ENCODE measurements around the gene TAX1BP1.

TAX1BP1 gene

DNA sequence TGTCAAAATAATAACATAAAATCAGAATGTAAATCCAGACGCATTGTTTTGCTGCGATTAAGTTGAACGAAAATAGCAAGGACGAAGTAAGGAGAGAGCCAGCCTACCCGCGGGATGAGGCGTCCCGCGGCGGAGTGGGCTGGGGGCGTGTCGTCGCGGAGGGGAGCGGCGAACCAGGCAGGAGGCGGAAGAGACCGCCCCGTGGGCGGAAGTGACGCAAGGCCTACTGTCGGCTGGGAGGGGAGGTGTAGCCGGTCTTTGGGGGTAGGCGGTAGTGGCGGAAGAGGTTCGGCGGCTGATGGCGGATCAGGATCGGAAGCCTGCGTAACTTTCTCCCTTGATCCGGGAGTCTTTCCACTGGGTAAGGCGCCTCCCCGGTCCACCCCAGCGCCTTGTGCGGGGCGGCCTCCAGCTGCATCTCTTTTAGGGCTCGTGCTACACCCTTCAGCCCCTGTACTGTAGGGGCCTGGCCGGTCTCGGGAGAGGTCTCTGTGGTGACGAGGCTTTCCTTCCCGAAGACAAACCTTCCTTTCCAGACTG, at the start of gene TAX1BP1:
Gene TAX1BP1 (plus strand): TSS at position 254 of the 540 bp plus-strand sequence. CDS start 8,363 bp downstream, outside the sequence.
- DNase-seq, result peak; percentile 99
- in situ Hi-C loops (cut with HindIII; ENCODE audit: low pct_ligation_motif_present, low pct_unique_long_range_greater_than_20kb, low sequenced_read_pairs), result no loop called here

- no peak for DNase-seq
- in situ Hi-C loops (cut with HindIII; ENCODE audit: low pct_ligation_motif_present, low pct_unique_long_range_greater_than_20kb, low sequenced_read_pairs), result no loop called here
Measured at GRCh38 chr7:27690649-27691048, 49.3 kb upstream of the TAX1BP1 start.

- in situ Hi-C loops (cut with HindIII; ENCODE audit: low pct_ligation_motif_present, low pct_unique_long_range_greater_than_20kb, low sequenced_read_pairs), result no loop called here
- no peak for DNase-seq
Measured at GRCh38 chr7:27693794-27694193, 46.2 kb upstream of the TAX1BP1 start.

DNA sequence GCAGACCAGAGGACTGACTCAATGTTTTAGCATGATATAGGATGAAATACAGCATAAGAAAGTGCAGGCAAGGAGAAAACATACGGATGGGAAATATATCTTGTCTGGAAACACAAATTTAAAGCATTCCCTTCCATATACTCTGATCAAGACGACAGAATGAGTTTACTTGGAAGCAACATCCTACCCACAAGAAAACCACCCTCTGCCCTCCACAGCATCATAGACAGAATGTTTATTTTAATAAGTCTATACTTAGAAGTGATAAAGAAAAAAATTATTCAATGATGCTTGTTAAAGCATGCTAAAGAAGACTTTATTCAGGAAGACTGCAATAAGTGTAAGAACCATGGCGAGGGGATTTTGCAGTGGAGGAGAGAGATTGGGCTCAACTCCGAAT, 44.9 kb upstream of the TAX1BP1 start:
- in situ Hi-C loops (cut with HindIII; ENCODE audit: low pct_ligation_motif_present, low pct_unique_long_range_greater_than_20kb, low sequenced_read_pairs), result no loop called here
- DNase-seq, result no peak

DNA sequence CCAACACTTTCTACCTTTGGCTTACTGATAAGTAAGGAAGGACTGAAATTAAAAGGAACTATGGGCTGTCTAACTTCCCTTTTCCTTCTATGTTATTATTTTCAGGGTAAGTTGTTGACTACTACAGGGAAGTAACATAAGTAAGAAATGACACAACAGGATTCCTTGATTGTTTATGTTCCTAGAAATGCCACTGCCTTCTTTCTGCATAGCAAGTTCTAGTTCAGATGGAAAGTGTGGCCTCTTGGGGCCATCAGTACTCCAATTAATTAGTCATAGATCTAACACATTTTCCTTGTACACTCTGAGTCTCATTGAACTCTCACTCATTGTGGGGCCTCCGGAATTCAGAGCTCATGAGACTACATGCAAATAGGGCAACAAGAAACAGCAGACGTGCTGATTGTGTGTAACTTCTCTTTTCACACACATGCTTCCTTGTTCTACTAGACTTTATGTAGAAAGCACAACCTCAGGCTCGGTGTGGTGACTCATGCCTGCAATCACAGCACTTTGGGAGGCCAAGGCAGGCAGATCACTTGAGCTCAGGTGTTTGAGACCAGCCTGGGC, 42.0 kb upstream of the TAX1BP1 start:
- in situ Hi-C loops (cut with HindIII; ENCODE audit: low pct_ligation_motif_present, low pct_unique_long_range_greater_than_20kb, low sequenced_read_pairs), result no loop called here

DNA sequence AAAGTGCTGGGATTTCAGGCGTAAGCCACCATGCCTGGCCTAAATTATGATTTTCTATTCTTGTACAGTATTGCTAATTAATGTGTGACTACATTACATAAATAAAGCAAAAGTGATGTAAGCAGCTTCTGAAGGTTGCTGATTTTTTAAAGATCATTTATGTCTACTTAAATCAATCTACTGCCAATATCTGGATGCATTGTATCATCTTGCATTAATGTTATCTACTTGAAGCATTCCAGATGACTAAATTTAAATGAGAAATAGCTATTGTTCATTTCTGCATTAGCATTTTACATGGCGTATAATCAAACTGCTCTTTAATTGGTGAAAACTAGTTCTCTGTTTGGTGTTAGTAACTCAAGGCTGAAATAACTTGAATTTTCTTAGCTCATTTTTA, 40.2 kb upstream of the TAX1BP1 start:
- no peak for DNase-seq
- in situ Hi-C loops (cut with HindIII; ENCODE audit: low pct_ligation_motif_present, low pct_unique_long_range_greater_than_20kb, low sequenced_read_pairs), result no loop called here

More for the DNA sequence above, 42.0 kb upstream of the TAX1BP1 start:
- DNase-seq, result peak; percentile 22

DNA sequence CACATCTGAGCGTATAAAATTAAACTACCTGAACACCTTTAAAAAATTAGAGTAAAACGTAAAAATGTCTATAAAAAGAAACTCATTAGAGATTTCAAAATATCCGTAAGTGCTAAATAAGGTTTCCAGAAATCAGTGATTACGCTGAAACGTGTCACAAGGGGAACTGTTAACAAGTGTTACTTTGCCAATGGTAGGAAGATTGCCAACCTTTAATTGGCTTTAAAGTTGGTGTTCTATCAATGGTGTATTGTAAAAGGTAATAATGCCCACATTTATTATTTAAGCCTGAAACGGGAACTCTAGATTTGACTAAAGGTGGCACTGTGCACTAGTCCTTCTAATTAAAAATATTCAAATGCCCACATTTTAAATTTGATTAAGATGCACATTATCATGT, 39.5 kb upstream of the TAX1BP1 start:
- DNase-seq, result no peak

DNA sequence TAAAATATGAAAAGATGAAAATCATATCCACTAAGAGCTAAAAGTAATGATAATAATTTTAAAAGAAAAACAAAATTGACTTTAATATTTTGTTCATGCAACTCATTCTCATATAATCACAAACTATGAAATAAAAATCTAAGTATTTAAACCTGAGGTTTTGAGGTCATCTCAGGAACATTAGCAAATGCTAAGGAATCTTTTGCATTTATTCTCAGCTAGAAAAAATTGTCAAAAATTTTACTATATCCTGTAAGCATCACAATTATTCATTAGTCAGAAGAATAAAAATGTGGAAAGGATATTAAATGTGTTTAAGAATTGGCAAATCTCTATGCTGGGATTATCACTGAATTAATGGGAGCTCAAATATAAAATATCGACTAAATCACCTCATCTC, 36.8 kb upstream of the TAX1BP1 start:
- in situ Hi-C loops (cut with HindIII; ENCODE audit: low pct_ligation_motif_present, low pct_unique_long_range_greater_than_20kb, low sequenced_read_pairs), result no loop called here
- no peak for DNase-seq

More for the DNA sequence above, 39.5 kb upstream of the TAX1BP1 start:
- in situ Hi-C loops (cut with HindIII; ENCODE audit: low pct_ligation_motif_present, low pct_unique_long_range_greater_than_20kb, low sequenced_read_pairs), result no loop called here

DNA sequence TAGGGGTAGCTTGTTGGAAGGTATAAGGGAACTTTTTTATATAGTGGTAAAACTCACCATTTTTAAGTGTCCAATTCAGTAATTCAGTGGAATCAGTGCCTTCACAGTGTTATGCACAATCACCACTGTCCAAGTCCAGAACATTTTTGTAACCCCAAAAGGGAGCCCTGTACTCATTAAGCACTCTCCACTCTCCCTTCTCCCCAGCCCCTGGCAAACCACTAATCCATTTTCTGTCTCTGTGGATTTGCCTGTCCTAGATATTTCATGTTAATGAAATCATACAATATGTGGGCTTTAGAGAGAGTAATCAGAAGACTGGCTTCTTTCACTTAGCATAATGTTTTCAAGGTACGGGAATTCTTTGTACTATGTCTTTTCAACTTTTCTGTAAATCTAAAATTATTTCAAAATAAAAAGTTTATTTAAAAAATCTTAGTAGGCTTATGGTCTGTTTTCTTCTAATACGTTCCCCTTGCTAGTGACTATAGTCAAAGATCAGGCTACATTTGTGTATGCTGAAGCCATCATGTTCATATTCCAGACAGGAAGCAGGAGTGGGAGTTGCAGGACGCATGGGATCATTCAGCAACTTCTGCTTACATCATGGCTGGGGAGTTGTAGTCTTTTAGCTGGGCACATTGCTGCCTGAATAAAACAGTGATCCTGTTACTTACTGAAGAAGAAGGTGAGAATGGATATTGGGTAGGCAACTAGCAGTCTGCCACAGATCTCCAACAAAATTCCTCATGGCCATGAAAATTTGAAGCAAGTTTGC, 35.4 kb upstream of the TAX1BP1 start:
- in situ Hi-C loops (cut with HindIII; ENCODE audit: low pct_ligation_motif_present, low pct_unique_long_range_greater_than_20kb, low sequenced_read_pairs), result no loop called here
- no peak for DNase-seq

DNA sequence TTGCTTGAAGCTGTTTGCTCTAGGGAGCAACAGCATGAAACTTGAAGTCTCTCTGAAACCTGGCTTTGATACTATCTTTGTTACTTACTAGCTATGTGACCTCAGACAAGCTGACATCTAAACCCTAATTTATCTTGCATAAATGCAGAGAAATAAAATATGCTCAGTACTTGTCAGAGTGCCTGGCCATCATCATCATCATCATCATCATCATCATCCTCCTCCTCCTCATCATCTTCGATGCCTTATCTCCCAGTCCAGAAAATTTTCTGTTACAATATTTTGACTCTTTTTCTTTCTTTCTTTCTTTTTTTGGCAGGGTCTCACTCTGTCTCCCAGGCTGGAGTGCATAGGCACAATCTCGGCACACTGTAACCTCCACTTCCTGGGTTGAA, 34.8 kb upstream of the TAX1BP1 start:
- in situ Hi-C loops (cut with HindIII; ENCODE audit: low pct_ligation_motif_present, low pct_unique_long_range_greater_than_20kb, low sequenced_read_pairs), result no loop called here
- DNase-seq, result no peak

GRCh38 chr7:27708485-27708884, 31.5 kb upstream of the TAX1BP1 start:
- in situ Hi-C loops (cut with HindIII; ENCODE audit: low pct_ligation_motif_present, low pct_unique_long_range_greater_than_20kb, low sequenced_read_pairs), result no loop called here
- DNase-seq, result no peak

GRCh38 chr7:27709137-27710075, 30.6 kb upstream of the TAX1BP1 start:
- in situ Hi-C loops (cut with HindIII; ENCODE audit: low pct_ligation_motif_present, low pct_unique_long_range_greater_than_20kb, low sequenced_read_pairs), result no loop called here
- DNase-seq, result no peak

DNA sequence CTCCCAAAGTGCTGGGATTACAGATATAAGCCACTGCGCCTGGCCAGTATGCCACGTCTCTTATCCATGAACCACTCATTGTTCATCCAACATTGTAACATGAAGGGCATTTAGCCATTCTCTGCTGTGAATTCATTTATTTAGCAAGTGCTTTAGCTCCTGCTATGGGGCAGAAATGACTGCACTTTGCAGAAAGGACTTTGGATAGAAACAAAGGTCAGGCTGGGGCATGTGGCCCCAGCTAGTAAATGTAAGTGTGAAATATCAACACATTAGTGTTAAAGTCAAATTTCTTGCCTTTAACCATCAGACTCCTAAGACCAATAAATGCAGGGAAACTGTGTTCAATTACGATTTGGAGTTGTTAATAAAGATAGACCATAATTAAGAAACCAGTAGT, 27.7 kb upstream of the TAX1BP1 start:
- no peak for DNase-seq
- in situ Hi-C loops (cut with HindIII; ENCODE audit: low pct_ligation_motif_present, low pct_unique_long_range_greater_than_20kb, low sequenced_read_pairs), result no loop called here

GRCh38 chr7:27714831-27715444, 25.0 kb upstream of the TAX1BP1 start:
- in situ Hi-C loops (cut with HindIII; ENCODE audit: low pct_ligation_motif_present, low pct_unique_long_range_greater_than_20kb, low sequenced_read_pairs), result no loop called here

DNA sequence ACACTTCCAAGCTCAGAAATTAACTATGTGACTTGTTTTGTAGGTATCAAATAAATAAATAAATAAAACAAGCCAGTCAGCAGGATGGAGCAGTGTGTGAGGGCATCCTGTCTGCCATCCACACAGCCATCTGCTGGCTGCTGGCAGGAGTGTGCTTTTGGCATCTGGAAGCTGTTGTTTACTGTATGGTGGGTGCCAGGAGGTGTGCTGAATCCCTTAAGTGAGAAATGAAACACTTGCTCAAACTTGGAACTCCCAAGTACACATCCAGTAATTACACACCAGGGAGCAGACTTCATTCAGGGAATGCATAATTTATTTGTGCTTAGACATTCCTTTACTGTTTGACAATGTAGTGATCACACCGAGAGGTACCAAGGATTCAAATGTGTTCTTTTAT, 16.9 kb upstream of the TAX1BP1 start:
- DNase-seq, result peak; percentile 51
- in situ Hi-C loops (cut with HindIII; ENCODE audit: low pct_ligation_motif_present, low pct_unique_long_range_greater_than_20kb, low sequenced_read_pairs), result no loop called here

More at GRCh38 chr7:27714831-27715444, 25.0 kb upstream of the TAX1BP1 start:
- DNase-seq, result no peak

DNA sequence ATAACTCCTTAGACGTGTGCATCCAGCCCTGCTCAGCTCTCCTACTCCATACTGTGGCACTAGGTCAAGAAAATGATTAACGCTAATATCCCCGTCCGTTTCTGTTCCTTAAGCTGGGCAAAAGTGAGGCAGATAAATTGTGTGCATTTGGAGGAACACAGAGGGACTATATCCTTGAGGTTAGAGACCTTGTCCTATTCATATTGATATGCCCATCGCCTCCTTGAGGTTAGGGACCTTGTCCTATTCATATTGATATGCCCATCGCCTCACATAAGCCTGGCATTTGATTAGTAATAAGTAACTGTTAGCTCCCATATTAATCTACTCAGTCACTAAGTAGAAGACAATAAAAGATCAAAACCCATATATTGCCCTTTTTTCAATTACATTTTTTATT, 12.9 kb upstream of the TAX1BP1 start:
- no peak for DNase-seq
- in situ Hi-C loops (cut with HindIII; ENCODE audit: low pct_ligation_motif_present, low pct_unique_long_range_greater_than_20kb, low sequenced_read_pairs), result no loop called here

- in situ Hi-C loops (cut with HindIII; ENCODE audit: low pct_ligation_motif_present, low pct_unique_long_range_greater_than_20kb, low sequenced_read_pairs), result no loop called here
- DNase-seq, result no peak
Measured at GRCh38 chr7:27730112-27730511, 9.8 kb upstream of the TAX1BP1 start.

DNA sequence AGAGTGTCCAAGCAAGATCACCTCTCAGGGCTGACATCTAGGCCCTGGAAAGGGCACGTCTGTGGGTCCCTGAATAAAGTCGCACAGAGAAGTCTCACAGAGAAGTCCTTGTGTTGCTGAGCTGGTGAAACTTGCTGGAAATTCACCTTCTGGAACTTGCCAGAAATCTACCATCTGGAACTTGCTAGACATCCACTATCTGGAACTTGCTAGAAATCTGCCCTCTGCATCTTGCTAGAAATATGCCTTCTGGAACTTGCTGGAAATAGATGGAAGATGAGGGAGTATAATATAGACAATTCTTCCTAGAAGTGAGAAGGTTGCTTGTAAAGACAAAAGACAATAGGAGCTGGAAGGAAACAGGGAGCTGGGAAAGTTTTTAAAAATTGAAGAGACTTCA, 5.4 kb upstream of the TAX1BP1 start:
- in situ Hi-C loops (cut with HindIII; ENCODE audit: low pct_ligation_motif_present, low pct_unique_long_range_greater_than_20kb, low sequenced_read_pairs), result no loop called here
- no peak for DNase-seq

DNA sequence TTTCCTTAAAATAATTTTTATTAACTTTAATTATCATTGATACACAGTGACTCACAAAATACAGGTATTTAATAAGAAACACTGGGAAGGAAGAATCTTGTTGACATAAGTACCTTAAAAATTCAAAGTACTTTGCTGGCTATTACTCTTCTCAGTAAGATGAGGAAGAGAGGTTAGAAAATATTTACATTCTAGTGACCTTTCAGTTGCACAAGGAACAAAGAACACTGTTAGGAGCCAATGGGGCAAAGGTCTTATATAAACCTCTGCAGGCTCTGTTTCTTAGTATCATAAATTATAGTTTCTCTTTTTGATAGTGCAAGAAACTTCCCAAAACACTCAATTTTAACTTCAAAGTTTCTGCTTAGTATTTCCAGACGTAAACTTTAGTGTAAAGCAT, 4.8 kb upstream of the TAX1BP1 start:
- no peak for DNase-seq
- in situ Hi-C loops (cut with HindIII; ENCODE audit: low pct_ligation_motif_present, low pct_unique_long_range_greater_than_20kb, low sequenced_read_pairs), result no loop called here
